Subcutaneous adipose tissue (tissue), 4 donors: Measurements from ENCODE around the gene BIRC2. TPM values are rescaled to one million over a fixed set of nuclear protein-coding genes. Genes with fewer than 3 reads are reported as not detected.

Experiments used
- total RNA-seq, 4 donors: library from RNA; depleted of rRNA; stranded (reverse); fragments of >200 nt; gene quantifications; one replicate each; pipeline ENCODE4 v1.1.0, GENCODE V29; 2016
- TF ChIP-seq, protein P1 (sequence below): fragments of 450-650 bp; IDR thresholded peaks from one replicate; pipeline ENCODE4 v1.5.1; 2016; ENCODE audit warnings: low read depth, mild to moderate bottlenecking, control low read depth, antibody characterized with exemption, moderate library complexity

Gene BIRC2
- total RNA-seq, 4 donors from 2014 or later, result 41.6 to 91.8 (median 55.4) TPM

DNA sequence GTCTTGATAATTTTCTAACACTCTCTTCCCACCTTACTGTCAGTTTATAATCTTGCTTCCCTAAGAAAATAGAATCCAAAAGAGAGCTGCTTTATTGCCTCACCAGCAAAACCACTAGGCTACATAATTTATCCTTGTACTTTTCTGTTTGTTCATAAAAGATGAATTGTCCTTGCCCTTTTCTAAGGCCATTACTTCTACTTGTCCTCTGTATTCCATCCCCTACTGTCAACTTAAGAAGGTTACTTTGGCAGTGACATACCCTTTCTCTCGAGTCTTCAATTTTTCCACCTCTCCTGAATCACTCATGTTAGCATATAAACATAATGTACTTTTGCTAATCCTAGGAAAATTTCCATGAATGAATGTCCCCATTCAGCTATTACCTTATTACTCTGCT, 18.0 kb downstream of the BIRC2 start:
- TF ChIP-seq, protein P1, sequence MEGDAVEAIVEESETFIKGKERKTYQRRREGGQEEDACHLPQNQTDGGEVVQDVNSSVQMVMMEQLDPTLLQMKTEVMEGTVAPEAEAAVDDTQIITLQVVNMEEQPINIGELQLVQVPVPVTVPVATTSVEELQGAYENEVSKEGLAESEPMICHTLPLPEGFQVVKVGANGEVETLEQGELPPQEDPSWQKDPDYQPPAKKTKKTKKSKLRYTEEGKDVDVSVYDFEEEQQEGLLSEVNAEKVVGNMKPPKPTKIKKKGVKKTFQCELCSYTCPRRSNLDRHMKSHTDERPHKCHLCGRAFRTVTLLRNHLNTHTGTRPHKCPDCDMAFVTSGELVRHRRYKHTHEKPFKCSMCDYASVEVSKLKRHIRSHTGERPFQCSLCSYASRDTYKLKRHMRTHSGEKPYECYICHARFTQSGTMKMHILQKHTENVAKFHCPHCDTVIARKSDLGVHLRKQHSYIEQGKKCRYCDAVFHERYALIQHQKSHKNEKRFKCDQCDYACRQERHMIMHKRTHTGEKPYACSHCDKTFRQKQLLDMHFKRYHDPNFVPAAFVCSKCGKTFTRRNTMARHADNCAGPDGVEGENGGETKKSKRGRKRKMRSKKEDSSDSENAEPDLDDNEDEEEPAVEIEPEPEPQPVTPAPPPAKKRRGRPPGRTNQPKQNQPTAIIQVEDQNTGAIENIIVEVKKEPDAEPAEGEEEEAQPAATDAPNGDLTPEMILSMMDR, result no peak

GRCh38 chr11:102367364-102367763, 20.4 kb downstream of the BIRC2 start:
- TF ChIP-seq, protein P1, result no peak

GRCh38 chr11:102368472-102368871, 21.5 kb downstream of the BIRC2 start:
- TF ChIP-seq, protein P1, result no peak

DNA sequence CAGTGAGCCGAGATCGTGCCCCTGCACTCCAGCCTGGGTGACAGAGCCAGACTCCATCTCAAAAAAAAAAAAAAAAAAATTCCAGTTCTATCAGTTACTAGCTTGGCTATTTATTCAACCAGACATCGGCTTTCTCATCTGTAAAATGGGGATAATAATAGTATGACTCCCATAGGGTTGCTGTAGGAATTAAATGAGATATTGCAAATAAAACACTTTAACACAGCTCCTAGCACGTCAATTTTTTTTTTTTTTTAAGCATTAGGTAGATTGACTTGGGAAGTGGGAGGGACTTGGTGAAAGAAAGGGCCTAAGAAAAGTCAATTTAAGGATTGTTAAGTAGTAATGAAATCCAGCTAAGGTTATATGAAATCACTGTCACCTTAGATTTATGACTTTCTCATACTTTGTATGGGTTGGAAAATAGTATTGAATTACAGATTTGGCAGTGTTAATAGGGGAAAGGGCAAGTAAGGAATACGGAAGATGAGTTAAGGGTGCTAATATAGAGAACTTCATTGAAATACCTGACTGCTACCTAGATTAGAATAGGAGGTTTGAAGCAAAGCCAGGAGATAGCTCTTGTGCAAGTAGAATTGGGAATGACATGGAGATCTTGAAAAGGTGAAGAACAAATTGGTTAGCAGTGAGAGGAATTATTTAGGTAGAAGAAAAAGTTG, 28.8 kb downstream of the BIRC2 start:
- TF ChIP-seq, protein P1, result no peak

- TF ChIP-seq, protein P1, result no peak
Observed at GRCh38 chr11:102377891-102378290, 30.9 kb downstream of the BIRC2 start.

DNA sequence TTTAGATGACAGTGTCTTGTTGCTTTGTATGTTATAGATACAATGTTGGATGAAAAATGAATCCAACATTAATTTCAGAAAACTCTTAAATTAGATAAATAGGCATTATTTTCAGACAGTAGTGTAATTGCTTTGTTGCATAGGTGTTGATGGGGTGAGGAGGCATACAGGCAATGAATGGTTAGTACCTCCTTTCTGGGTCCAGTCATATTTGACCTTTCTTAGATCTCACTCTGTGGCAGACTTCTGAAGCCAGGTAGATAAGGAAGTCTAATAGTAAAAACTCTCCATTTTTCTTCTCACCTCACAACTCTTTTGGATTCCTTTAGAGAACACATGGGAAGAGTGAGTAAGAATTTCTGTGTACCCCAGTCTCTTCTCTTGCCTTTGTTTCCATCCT, 31.8 kb downstream of the BIRC2 start:
- TF ChIP-seq, protein P1, result no peak

- TF ChIP-seq, protein P1, result no peak
Observed at GRCh38 chr11:102382384-102382783, 35.4 kb downstream of the BIRC2 start.
